ENCODE measurements around the gene HEG1.

GRCh38 chr3:125102470-125102869, 46.7 kb upstream of the HEG1 start:
- TF ChIP-seq POLR2A (IDR thresholded peaks at IDR 0.05) (no peak), CTCF (IDR thresholded peaks at IDR 0.05) (no peak)

All from body of pancreas (tissue), 4 donors.